Glomerular endothelial cell (primary cell): ENCODE measurements around the gene ABLIM2. TPM values are rescaled to one million over a fixed set of nuclear protein-coding genes. Genes with fewer than 3 reads are reported as not detected.

Experiments
- DNase-seq: peaks from one replicate; pipeline ENCODE4 v3.0.0-alpha.2; 2011; ENCODE audit warnings: low read depth, low spot score; ENCODE audit errors: extremely low read depth
- total RNA-seq: library from RNA; depleted of rRNA; stranded (reverse); fragments of >200 nt; gene quantifications from 2 replicates; pipeline ENCODE4 v1.2.3, GENCODE V29; 2015

ABLIM2 gene
- total RNA-seq, 1 donor from 2014 or later: 0.99 TPM

DNA sequence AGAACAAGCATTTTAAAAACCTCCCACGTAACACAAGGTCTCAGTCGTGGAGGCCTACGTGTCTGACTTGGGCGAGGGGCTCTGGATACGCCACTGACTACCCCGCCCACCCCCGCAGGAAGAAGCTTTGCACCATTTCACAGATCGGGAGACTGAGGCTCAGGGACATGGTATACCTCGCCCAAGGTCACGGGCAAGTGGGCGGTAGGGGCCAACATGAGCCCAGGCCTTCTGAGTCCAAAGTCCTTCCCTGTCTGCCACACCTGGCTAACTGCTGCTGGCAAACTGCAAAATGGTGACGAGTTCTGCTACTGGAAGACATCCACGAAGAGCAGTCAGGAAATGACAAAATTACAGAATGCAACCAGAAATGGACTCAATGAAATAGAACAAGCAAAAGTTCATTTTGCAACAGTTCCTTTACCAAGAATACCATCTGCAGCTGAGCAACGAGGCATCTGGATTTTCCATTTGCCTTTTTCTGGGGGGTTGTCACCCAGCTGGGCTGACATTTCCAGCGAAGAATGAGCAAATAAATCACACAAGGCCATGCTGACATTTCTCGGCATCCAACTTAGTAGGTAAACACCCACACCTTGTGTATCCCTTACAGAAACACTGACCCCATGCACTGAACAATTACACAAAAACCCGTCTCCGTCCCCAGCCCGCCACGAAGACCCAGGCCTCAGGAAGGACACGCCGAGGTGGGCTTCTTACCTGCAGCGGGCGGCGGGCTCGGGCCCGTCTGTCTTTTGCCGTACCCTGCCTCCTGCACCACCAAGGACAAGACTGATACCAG lies 148.7 kb downstream of the ABLIM2 start:
- DNase-seq: no peak

DNA sequence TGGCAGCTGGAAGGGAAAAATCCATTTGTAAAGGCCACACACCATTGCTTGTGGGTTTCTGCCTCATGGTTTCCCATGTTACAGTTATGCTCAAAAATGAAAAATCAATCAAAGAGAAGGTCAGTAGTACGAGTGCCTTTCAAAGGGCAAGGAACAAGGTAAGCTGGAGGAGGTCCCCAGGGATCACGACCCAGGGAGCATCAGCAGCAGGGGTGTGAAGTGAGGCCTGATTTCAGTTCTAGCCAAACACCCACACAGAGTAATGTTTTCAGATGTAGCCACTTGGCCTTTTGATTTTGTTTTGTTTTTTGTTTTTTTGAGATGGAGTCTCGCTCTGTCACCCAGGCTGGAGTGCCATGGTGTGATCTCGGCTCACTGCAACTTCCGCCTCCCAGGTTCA lies 149.5 kb downstream of the ABLIM2 start:
- no peak for DNase-seq

DNA sequence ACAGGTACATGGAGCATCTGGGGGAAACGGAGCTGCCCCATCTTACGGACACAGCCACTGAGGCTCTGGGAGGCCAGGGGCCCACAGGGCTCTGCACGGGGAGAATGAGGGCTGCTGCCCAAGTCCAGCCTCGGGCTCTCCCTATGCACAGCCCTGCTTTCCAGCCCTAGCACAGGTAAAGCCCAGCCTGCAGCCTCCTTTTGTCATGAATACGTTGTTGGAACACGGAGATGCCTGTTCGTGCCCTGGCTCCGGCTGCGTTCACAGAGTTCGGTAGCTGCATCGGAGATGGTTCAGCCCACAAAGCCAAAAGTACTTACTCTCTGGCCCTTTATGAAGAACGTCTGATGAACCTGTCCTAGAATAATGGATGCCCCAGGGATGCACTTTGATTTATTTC lies 150.2 kb downstream of the ABLIM2 start:
- no peak for DNase-seq

DNA sequence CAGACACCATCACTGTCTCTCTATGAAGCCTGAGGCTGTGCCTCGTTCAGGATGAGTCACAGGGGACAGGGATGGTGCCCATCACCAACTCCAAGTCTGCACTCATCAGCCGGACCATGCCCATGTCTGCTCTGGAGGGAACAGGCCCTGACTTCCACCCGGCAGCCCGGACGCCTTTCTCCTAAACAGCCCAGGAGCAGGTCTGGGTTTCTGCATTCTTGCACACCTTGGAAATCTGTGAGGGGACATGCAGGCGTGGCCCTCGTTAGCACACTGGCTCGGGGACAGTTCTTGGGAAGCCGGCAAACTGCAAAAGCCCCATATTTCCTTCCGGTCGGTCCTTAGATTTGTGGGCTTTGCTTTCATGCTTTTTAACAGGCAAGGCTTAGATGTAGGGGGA lies 151.0 kb downstream of the ABLIM2 start:
- DNase-seq: no peak

DNA sequence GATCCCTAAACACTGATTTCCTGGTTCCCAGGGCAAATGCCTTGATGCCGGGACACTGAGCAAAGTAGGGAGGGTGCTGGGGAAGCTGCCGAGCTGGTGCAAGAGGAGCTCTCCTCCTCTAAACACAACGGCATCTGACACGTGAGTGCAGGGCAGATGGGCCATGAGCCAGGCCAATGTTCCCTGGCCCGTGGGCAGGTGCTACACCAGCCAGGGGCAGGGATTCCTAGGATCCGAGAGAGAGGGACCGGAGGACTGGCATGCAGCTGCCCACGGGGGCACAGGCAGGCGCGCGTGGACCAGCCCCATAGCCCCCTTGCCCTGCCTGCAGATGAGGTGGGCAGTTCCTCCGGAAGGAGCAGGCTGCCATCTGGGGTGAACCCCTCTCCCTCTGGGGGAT lies 152.1 kb downstream of the ABLIM2 start:
- no peak for DNase-seq

DNA sequence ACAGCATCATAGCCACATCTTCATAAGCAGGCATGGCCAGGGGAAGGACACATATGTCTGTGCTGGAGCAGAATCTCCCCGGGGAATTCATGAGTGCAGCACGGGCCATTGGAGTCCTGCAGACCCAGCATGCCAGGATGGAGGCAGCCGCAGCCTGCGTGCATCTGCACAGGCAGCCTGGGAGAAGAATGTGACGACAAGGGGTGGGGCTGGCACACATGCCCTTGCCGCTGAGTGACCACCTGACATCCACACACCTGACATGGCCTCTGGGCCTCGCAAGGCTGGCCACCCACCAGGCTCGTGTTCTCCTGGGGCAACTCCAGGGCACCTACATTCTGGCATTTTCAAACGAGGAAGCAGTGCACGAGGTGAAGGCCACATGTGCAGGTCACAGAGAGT lies 152.8 kb downstream of the ABLIM2 start:
- DNase-seq: no peak

DNA sequence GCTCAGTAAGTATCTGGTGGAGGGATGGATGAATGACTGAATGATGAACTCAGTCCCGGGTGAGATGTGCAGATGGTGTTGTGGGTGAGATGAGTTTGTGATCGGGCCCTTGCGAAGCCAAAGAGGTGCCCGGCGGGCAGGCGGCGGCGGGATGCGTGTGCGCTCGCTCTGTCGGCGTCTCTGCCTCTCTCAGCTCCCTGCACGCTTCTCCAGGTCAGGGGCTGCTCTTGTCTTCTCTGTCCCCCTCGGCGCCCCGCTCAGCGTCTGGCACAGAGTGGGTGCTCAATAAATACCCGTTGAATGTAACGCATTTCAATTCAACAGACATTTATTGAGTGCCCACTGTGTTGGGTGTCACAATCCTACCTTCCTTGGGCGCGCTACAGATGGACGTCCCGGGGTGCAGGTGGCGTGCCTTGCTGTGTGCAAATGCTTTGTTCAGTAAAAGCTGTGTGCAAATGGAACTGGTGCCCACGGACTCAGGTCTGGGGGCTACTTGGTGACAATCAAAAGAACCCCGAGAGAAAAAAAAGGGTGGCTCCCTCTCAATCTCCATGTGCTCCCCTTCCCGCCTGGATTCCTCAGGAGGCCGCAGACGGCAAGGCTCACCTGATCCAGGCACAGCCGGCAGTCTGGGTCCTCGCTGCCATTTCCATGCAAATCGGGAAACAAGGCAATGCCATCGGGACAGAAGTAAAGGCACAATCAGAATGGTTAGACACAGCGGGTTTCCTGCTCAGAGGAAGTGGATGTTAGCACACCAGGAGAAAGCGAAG lies 153.4 kb downstream of the ABLIM2 start:
- DNase-seq: no peak

DNA sequence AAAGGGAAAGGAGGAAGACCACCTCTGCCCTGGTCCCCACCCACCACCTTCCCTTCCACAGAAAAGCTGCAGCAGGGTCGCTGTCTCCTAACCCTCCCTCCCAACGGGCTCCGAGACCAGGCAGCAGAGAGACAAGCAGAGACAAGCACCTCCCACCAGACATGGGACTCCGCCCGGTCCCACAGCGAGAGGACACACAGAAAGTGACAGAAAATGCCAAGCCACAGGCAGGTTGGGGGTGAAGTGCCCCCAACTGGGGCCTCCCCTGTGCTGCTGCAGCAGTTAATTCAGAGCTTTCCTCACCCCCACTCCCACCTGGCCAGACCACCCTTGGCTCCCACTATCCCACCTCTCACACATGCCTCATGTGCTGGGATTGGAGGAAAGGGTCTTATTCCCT lies 154.5 kb downstream of the ABLIM2 start:
- DNase-seq: no peak

DNA sequence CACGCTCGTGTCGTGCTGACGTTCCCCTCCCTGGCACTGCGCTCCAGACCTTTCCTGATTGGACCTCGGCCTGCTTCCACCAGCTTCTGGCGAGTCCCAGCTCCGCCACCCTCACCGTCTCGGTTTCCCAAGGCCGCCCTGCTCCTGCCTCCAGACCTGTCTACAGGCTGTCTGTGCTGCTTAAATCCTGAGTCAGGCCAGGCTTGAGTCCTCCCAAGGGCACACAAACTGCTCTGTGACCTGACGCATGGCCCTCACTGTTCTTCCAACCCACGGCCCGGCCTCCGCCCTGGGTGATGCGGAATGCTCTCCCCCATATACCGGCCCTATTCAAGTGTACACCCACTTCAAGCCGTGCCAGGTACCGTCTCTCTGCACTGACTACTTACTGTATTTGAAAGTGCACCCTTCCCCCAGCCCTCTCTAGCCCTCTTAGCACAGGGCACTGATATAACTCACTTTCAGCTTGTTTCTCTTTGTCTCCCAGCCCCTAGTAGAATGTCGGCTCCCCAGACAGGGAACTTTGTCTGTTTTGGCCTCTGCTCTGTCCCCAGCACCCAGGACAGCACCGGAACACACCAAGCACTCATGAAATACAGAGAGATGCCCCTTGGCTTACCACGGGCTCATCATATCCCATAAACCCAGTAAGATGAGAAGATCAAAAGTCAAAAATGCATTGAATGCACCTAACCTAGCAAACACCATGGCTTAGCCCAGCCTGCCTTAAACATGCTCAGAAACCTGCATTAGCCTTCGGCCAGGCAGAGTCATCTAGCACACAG lies 155.9 kb downstream of the ABLIM2 start:
- no peak for DNase-seq

DNA sequence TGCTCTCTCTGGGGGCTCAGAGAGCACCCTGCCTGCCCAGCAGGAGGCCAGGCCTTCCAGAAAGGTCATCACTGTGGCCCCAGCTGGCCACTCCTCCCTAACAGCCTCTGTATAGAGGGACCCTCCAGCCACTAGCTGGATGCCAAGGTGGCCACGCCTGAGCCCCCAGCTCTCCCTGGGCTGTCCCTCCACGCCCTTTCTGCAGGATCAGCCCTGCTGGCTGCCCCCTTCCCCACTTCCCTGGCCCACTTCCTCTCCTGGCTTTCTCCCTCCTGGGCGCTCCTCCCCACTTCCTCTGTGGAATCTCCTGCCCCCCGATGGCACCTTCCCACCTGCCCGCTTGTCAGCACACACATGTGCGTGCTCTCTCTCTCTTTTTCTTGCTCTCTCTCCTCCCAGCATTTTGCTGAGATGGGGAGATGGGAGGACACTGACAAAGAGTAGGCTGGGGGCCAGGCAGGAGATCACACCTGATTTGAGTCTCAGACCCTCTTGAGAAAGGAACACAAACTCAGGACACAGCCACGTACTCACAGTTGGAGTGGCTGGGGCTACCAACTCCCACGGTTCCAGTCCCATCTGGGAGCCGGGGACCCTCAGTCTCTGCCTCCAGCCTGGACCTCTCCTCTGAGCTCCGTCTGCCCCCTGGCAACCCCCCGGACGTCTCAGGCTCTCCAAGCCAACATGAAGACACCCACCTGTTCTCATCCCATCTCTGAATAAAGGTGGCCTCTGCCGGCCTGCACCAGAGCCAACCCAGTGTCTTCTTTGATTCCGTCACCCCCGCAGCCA lies 156.9 kb downstream of the ABLIM2 start:
- no peak for DNase-seq

DNA sequence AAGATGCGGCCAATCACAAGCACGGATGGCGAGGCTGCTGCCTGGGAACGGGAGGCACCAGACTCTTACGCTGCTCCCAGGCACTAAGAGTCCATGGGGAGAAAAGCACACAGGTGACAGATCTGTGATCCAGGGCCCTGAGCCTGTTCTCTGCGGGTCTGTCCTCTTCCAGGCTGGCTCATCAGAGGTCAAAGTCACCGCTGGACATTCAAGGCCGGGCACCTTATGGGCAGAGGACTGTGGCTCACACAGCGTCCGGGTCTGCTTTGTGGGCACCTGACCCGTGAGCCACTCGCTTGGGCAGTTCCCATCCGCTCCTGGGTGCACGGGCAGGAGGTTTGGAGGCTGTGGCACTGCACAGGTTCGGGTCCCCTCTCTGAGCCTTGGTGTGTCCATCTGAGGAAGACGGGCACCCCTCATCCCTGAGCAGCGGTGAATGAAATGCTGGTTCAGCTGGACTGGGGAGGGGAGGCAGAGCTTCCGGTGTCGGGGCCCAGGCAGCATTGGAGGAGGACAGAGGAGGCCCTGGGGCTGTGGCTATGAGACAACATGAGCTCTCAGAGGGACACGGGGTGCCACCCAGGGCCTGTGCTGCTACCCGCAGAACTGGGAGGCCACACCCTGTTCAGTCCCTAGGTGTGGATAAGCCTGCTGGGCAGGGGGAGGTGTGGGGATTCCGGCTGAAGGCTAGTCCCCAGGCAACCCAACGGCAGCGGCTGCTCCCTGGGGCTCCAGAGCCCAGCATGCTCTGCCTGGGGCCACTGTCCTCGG lies 157.7 kb downstream of the ABLIM2 start:
- no peak for DNase-seq

DNA sequence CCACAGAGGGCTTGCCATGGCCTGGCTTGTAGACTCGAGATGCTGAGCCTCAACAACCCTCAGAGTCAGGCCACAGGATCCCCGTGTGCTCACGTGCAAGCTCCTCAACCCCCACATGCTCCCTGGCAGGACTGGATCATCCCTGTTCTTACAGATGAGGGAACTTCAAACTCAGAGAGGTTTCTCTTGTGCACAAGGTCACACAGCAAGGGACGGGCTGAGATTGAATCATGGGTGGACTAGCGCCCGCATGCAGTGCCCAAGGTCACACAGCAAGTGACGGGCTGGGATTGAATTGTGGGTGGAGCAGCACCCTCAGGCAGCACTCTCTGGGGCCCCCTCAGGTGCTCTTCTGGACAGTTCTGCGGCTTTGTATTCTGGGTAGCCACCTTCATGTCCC lies 158.4 kb downstream of the ABLIM2 start:
- no peak for DNase-seq

DNA sequence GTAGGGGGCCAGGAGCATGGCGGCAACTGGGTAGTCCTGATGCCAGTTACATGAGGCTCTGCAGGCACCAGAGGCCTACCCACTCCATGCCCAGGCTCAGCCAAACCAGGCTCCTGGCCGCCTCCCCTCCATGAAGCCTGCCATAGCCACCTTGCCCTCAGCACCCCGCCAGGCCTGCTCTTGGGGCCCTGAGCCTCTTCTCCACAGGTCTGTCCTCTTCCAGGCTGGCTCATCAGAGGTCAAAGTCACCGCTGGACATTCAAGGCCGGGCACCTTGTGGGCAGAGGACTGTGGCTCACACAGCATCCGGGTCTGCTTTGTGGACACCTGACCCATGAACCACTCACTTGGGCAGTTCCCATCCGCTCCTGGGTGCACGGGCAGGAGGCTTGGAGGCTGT lies 158.9 kb downstream of the ABLIM2 start:
- no peak for DNase-seq

DNA sequence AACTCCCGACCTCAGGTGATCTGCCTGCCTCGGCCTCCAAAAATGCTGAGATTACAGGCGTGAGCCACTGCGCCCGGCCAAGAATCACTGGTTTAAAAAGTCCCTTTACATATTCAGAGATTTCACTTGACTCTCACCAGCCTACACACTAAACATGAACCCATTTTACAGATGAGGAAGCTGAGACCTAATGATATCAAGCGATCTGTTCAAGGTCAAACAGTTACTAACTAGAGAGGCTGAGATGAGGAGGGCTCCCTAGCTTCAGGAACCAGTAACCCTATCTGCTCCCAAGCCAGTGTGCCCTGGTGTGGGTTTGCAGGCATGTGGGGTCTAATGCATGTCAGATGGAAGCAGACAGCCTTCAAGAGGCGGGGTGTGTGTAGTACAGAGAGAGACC lies 159.3 kb downstream of the ABLIM2 start:
- DNase-seq: no peak

DNA sequence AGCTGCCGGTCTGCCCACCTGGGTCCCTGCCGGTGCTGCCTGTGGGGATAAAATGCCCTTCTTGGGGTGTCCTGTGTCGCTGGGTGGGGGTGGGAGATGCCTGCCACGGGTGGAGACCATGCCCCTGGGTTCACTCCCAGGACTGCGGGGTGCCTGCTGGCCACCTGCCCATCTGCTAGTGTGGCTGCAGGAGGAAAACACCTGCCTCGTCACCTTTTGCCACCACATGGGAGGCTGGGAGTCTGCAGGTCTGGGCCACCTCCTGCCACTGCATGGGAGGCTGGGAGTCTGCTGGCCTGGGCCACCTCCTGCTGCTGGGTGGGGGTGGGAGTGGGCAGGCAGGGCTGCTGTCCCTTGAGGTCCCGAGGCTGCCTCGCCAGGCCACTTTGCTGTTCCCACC lies 160.2 kb downstream of the ABLIM2 start:
- DNase-seq: no peak

DNA sequence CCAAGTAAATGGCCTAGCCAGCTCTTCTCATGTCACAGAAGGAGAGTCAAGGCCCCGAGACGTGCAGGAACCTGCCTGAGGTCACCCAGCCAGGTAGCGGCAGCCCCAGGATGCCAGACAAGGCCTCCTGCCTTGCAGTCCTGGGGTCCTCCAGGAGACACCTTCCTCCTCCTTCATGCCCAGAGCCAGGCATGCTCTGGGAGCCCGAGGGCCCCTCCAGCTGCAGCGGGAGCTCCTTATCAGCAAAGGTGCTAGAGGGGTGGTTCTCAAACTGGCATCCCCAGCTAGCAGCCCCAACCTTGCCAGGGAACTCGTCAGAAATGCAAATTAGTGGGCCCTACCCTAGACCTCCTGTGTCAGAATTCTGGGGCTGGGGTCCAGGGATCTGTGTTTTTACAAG lies 162.7 kb downstream of the ABLIM2 start:
- no peak for DNase-seq

DNA sequence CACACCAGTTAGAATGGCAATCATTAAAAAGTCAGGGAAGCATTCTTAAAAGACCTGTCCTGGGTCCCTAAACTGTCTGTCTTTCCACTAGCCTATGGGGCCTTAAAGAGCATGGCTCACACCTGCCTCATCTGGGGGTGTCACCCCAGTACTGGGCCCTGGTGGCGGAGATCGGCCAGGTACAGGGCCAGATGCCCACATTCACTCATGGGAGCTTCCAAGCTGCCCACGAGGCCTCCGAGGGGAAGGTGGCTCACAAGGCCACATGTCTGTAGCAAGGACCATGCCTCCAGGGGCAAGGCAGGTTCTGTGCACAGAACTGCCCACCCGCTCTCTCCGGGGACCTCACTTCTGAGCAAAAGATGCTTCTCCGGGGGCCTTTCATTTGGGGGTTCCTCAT lies 163.5 kb downstream of the ABLIM2 start:
- DNase-seq: no peak

DNA sequence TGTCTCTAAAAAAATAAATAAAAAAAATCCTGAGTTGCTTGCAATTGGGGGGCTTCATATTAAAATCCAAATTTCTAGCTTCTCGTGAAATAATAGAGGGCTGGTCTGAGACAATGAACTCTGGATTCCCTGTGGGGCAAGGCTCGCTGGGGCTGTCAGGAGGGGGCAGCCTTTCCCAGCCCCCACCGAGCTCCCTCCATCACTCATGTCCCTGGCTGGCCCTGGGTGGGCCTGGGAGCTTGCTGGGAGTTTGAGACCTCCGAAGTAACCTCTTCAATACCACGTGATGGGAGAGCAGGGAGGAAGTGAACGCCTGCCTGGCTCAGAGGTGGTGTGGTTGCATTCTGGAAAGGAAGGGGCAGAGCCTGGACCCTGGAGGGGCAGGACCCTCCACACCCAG lies 164.9 kb downstream of the ABLIM2 start:
- no peak for DNase-seq

DNA sequence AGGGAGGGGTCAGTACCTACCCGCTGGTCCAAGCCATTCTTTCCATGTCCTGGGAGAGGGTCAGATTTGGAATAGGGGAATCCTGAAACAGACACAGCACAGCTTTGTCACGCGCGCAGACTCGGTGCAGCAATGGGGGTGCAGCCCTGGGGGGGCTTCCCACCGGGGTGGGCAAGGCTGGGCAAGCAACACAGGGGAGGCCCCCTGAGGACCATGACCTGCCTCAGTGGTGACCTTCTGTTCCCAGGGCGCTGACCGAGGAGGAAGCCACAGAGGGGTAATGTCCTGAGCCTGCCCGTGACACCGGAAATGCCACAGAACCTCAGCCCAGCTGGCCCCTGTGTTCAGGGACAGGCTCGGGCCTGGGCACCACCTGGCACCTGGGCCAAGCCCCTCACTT lies 165.8 kb downstream of the ABLIM2 start:
- DNase-seq: no peak
